ENCODE results near the gene MGME1. TPM values are rescaled to one million over a fixed set of nuclear protein-coding genes. Genes with fewer than 3 reads are reported as not detected.

The MGME1 gene
- total and polyA plus RNA-seq, 2 of the 13 experiments (the other 11 are each of a cell fraction or from before 2014, with no cell fraction given) = 36.7 to 66.6 TPM

DNA sequence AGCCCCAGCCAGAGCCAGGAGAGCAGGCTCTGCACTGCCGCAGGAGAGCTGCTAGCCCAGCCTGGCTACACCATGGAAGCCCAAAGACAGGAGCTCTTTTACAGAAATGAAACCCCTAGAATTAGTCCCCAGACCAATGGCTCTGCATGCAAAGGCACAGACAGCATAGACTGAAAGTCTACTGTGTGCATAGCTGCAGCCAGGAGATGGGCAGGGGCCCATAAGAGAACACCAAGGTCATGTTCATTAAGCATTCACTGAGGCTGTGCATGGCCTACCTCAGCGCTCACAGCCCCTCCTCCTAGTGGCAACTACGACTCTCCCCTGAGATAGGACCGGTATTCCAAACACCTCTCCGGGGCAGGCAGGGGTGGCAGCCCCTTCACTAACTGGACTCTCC is 35.1 kb upstream of the MGME1 start (continued):
- TF ChIP-seq HMGXB4 (CRISPR knock-in tag; IDR thresholded peaks at IDR 0.05; ENCODE audit: borderline replicate concordance in 1 of 2, low read depth in 1 of 2) (0 out of 4 replicates have a peak, but pooled peaks of 1 of the 2 experiments have one; percentile 24), IKZF5 (CRISPR knock-in tag; IDR thresholded peaks at IDR 0.05) (peak; percentile 49; the same call in 1 of the 2 replicates), IRF2 (CRISPR knock-in tag; IDR thresholded peaks at IDR 0.05) (0 out of 2 replicates have a peak, but pooled peaks have one; percentile 19), ZNF292 (CRISPR knock-in tag; IDR thresholded peaks at IDR 0.05; ENCODE audit: borderline replicate concordance, low read depth) (peak; percentile 28; the same call in 1 of the 2 replicates), ZNF569 (CRISPR knock-in tag; IDR thresholded peaks at IDR 0.05; ENCODE audit: borderline replicate concordance) (no peak), TBX2 (CRISPR knock-in tag; IDR thresholded peaks at IDR 0.05; ENCODE audit: borderline replicate concordance) (0 out of 2 replicates have a peak, but pooled peaks have one; percentile 12), MIXL1 (CRISPR knock-in tag; IDR thresholded peaks at IDR 0.05) (peak; percentile 57; the same call in 1 of the 2 replicates), SRY (CRISPR knock-in tag; IDR thresholded peaks at IDR 0.05) (0 out of 2 replicates have a peak, but pooled peaks have one; percentile 33), ZNF574 (CRISPR knock-in tag; IDR thresholded peaks at IDR 0.05) (0 out of 2 replicates have a peak, but pooled peaks have one; percentile 19), ZNF691 (CRISPR knock-in tag; IDR thresholded peaks at IDR 0.05; ENCODE audit: borderline replicate concordance, low read depth) (0 out of 2 replicates have a peak, but pooled peaks have one; percentile 50)
- TF ChIP-seq, protein P1, sequence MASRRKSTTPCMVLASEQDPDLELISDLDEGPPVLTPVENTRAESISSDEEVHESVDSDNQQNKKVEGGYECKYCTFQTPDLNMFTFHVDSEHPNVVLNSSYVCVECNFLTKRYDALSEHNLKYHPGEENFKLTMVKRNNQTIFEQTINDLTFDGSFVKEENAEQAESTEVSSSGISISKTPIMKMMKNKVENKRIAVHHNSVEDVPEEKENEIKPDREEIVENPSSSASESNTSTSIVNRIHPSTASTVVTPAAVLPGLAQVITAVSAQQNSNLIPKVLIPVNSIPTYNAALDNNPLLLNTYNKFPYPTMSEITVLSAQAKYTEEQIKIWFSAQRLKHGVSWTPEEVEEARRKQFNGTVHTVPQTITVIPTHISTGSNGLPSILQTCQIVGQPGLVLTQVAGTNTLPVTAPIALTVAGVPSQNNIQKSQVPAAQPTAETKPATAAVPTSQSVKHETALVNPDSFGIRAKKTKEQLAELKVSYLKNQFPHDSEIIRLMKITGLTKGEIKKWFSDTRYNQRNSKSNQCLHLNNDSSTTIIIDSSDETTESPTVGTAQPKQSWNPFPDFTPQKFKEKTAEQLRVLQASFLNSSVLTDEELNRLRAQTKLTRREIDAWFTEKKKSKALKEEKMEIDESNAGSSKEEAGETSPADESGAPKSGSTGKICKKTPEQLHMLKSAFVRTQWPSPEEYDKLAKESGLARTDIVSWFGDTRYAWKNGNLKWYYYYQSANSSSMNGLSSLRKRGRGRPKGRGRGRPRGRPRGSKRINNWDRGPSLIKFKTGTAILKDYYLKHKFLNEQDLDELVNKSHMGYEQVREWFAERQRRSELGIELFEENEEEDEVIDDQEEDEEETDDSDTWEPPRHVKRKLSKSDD (CRISPR knock-in tag; IDR thresholded peaks at IDR 0.05; ENCODE audit: low read depth) = 0 out of 2 replicates have a peak, but pooled peaks have one; percentile 32
- TF ChIP-seq, protein P2, sequence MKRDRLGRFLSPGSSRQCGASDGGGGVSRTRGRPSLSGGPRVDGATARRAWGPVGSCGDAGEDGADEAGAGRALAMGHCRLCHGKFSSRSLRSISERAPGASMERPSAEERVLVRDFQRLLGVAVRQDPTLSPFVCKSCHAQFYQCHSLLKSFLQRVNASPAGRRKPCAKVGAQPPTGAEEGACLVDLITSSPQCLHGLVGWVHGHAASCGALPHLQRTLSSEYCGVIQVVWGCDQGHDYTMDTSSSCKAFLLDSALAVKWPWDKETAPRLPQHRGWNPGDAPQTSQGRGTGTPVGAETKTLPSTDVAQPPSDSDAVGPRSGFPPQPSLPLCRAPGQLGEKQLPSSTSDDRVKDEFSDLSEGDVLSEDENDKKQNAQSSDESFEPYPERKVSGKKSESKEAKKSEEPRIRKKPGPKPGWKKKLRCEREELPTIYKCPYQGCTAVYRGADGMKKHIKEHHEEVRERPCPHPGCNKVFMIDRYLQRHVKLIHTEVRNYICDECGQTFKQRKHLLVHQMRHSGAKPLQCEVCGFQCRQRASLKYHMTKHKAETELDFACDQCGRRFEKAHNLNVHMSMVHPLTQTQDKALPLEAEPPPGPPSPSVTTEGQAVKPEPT (CRISPR knock-in tag; IDR thresholded peaks at IDR 0.05; ENCODE audit: low read depth) = peak; percentile 45; the same call in 1 of the 2 replicates

Data from HepG2 (cell line).